ENCODE measurements around the gene CLSTN1. TPM values are rescaled to one million over a fixed set of nuclear protein-coding genes. Genes with fewer than 3 reads are reported as not detected.

Gene CLSTN1
- total RNA-seq, 1 experiment from 2014 or later: 144 TPM

DNA sequence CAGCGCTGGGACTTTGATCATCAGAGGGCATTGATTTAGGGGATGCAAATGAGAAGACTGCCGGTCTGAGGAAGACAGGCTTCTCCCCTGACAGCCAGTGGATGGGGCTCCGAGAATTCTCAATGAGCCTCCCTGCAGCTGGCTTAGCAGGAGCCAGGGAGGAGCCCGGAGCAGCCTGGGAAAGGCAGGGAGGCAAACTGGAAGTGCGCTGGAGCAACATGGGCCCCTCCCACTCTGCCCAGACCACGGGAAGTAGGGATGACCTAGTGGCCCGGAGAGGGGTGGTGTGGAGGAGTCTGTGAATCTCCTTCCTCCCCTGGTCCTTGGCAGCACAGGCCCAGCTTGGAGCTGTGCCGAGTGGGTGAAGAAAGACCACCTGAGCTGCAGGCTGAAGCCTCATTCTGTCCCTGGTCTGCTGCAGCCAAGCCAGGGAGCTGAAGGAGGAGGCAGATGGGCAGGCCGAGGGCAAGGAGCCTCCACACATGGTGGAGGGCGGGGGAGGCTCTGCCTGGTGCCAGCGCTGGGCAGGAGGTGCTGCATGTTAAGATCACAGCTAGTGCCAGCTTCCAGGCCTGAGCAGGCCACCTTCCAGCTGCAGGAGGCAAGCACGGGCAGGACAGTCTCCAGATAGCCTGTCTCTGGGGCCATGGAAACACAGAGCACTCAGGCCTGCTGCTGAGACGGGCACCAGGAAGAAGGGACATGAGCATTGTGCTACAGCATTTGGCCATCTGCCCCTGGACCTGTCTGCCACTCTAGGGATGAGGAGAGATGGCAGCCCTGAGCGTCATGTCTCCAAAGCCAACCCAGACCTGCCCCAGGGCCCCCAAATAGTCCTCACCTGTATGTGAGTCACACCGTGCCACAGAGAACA lies 12.2 kb upstream of the CLSTN1 start:
- DNase-seq (ENCODE audit: low read depth): no peak
- in situ Hi-C loops (cut with HindIII; ENCODE audit: low pct_unique_long_range_greater_than_20kb, low sequenced_read_pairs): no loop called here

DNA sequence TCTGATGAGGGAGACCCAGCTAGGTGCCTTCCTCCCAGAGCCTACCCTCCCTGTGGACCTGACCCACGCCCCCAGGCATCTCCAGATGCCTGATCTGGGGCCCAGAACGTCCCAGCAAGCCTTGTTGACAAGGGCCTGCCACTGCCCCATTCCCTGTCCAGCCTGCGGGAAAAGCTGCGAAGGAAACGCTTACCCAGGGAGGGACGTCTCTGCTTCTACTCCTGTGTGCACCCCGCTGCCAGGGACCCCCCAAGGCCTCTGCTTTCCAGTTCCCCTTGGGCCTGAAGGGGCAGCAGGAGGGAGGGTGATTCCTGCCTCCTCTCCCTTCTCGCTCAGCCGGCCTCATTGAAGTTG lies 11.6 kb upstream of the CLSTN1 start:
- no peak for DNase-seq (ENCODE audit: low read depth)
- in situ Hi-C loops (cut with HindIII; ENCODE audit: low pct_unique_long_range_greater_than_20kb, low sequenced_read_pairs): no loop called here

DNA sequence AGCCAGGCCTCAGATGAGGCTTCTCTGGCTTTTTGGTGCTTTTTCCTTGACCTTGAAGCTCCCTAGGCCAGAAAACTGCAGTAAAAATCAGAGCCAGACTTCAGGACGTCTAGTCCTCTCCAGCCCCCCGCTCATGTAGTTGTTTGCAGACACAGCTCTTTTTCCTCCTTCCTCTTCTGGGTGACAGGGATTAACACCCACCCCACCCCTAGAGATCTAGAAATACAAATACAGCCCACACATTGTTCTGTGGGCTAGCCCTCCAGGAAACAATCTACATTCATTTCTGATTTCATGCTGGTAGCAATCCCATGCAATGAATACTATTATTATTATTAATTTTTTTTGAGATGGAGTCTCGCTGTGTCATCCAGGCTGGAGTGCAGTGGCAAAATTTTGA lies 9.9 kb upstream of the CLSTN1 start:
- DNase-seq (ENCODE audit: low read depth): no peak
- in situ Hi-C loops (cut with HindIII; ENCODE audit: low pct_unique_long_range_greater_than_20kb, low sequenced_read_pairs): no loop called here

DNA sequence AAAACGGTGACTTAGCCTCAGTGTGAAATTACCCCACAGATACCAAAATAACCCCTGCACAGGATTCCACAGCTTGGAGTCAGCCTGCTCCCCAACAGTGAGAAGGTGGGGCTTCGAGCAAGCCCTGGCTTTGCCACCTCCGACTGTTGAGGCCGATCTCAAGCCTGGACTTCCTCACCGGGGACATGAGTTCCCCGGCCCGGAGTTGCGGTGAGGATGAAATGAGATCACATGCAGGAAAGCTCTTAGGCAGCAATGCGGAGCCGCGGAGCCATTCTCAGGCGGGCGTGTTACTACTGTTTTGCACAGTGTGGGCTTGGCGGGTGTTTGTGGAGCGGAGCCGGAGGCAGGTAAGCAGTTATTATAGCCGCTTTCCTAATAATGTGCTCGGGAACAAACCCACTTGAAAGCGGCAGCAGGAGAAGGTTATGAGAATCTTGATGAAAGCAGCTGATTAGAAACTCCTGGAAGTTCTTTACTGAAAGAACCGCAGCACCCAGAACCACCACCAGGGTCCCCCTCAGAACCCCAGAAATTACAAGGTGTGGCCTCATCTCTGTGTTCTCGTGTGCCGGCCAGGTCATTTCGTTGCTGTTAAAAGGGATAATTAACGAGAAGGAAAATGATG lies 3.9 kb upstream of the CLSTN1 start:
- DNase-seq (ENCODE audit: low read depth): no peak
- in situ Hi-C loops (cut with HindIII; ENCODE audit: low pct_unique_long_range_greater_than_20kb, low sequenced_read_pairs): no loop called here

DNA sequence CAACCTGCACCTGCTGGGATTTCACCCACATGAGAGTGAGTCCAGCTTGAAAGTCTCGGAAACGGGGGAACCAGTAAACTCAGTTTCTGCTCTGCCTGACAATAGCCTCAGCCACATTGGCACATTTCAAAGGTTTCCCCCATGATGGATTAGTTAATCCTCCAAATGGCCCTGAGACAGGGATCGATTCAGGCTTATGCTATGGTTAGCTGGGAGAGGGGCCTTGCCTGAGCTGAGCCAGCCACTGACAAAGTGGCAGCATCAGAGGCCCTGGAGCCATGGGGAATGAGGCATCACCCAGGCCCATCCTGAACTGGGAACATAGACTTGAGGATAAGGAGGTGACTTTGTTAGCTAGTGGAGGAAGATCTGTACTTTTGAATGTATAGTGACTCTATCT lies 2.9 kb upstream of the CLSTN1 start:
- DNase-seq (ENCODE audit: low read depth): no peak
- in situ Hi-C loops (cut with HindIII; ENCODE audit: low pct_unique_long_range_greater_than_20kb, low sequenced_read_pairs): no loop called here

DNA sequence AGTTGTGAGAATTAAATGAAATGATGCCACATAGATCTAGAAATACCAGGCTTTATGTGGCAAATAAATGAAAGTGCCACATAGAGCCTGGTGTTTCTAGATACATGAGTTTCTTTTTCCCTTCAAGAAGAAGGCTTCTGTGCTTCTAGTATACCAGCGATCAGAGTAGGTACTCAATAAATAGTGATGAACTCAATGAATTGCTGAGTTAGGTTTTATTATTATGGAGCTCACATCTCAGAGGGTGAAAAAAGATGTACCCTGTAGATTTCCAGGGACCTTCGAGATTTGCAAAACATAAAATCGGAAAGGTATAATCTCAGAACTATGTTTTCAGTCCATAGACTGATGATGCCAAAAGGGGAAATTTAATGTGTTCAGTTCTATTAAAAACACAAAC lies 2.3 kb upstream of the CLSTN1 start:
- DNase-seq (ENCODE audit: low read depth): no peak
- in situ Hi-C loops (cut with HindIII; ENCODE audit: low pct_unique_long_range_greater_than_20kb, low sequenced_read_pairs): no loop called here

DNA sequence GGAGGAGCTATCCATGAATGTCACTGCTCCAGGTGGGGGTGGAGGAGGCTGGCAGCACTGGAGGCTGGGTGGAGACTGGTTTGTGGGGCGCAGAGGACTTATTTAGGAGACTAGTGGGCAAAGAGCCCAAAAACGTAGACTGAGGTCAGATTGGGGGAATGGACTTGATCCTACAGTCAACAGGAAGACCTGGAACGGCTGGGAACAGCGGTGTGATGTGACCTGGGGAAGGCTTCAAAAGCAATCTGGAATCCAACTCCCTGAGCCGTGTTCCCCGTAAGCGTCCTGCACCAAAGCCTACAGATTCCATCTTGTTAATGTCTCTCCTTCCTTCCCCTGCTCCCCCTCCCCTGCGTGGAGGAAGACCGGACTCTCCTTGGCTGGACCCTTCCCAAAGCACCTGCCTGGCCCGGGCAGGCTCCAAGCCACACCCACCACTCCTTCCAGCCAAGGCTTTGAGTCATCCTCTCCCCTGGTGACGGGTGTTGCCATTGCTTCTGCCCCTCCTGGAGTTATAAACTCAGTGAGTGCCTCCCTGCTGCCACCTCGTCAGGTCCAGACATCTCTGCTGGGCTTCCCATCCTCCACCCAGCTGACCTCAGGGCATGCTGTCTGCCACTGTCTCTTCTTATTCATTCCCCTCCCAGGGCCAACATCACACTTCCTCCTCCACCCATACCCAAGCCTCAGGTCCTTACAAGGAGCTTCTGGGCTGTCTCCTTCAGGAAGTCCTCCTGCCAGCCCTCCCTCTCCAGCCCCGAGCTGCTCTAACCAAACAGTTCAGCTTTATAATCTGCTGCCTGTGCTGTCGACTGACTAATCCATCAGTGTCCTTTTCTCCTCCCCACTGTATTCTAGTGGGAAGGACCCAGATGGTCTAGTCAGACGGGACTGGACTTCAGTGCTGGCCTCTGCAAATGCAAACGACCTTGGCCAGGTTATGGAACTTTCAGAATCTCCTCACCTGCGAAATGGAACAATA lies 1.6 kb upstream of the CLSTN1 start:
- in situ Hi-C loops (cut with HindIII; ENCODE audit: low pct_unique_long_range_greater_than_20kb, low sequenced_read_pairs): no loop called here
- DNase-seq (ENCODE audit: low read depth): peak; percentile 99

DNA sequence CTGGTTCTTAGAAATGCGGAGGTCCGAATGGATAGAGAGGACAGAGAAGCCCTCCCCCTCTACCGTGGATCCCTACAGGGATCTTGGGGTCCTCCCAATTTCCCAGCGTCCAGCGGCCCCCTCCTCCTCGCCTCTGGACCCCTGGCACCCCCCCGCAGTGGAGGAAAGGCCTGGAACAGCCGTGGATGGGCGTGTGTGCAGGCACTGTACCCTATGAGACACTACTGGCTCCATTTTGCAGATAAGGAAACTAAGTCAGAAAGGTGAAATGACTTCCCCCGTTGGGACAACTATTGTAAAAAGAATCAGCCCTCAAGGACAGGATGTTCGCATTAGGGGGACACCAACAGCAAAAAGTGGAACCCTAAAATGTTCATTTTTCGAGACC lies 931 bp upstream of the CLSTN1 start:
- in situ Hi-C loops (cut with HindIII; ENCODE audit: low pct_unique_long_range_greater_than_20kb, low sequenced_read_pairs): no loop called here
- DNase-seq (ENCODE audit: low read depth): no peak

DNA sequence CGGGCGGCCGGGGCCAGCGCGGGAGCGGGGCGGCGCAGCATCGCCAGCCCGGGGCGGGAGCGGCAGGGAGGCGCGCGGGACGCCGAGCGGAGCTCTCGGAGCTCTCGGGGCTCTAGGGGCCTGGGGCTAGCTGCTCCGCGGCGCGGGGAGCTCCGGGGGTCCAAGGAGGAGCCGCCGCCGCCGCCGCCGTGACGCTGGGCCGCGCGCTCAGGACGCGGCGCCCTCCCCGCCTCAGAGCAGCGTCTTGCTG lies 147 bp downstream of the CLSTN1 start:
- in situ Hi-C loops (cut with HindIII; ENCODE audit: low pct_unique_long_range_greater_than_20kb, low sequenced_read_pairs): no loop called here

DNA sequence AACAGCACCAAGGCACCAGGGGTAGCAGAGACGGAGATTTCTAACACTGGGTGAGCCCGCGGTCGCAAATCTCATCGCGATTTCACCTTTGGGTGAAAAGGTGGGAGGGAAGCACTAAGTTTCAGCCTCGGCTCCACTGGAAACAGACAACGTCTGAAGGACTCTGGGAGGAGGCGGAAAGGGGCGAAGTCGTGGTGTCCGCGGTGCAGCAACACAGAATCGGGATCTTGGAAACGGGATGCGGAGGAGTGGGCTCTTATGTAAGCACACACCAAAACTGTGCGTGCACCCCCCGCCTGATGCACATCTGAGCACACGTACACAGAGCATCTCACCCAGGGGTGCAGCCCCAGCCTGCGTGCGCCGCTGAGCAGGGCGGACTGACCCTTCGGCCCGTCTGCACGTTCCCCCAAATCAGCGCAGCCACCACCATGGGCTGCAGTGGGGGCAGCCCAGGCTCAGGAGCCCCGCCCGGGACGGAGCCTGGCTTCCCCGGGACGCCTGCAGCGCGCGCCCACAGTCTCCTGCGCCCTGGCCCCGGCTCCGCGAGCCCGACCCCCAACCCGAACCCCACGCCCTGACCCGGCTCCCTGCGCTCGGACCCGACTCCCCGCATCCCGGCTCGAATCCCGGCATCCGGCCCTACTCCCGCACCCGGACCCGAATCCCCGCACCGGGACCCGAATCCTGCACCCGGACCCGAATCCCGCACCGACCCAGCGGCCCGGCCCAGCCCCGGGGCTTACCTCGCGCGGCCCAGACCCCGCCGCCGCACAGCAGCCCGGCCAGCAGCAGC lies 670 bp downstream of the CLSTN1 start:
- DNase-seq (ENCODE audit: low read depth): peak; percentile 26
- in situ Hi-C loops (cut with HindIII; ENCODE audit: low pct_unique_long_range_greater_than_20kb, low sequenced_read_pairs): no loop called here

More for the DNA sequence above, 147 bp downstream of the CLSTN1 start:
- no peak for DNase-seq (ENCODE audit: low read depth)

DNA sequence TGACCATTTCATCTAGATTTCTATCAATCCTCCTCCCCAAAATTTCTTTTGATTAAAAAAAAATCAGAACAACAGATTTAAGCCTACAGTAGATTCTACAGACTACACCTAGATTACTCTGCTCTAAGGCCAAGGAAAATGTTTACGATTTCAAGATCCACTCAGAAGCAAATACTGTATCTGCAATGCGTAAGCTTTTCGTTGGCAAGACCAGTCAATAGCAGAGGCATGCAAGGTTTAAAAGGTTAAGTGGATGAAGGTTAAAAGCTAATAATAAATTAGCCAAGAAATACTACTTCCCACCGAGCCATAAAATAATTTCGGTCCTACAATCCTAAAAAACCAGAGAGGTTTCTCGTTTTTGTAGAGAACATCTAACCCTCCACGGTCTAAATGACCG lies 1.3 kb downstream of the CLSTN1 start:
- in situ Hi-C loops (cut with HindIII; ENCODE audit: low pct_unique_long_range_greater_than_20kb, low sequenced_read_pairs): no loop called here
- peak; percentile 10 for DNase-seq (ENCODE audit: low read depth)

DNA sequence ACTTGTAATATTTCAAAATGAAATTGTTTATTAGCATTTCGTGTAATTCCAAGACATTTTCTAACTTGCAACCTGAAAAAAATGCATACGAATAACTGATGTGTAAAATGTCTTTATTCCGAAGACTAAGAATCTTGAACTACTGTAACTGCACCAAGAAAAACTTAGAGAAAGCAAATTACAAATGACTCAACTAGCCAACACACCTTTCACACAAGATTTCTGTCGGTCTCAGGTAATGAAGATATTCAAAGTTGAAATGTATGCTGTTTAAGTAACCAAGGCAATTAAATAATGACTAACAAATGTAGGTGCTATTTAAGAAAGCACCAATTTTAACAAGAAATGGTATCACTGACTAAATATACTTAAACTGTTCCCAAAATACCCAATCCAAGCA lies 2.1 kb downstream of the CLSTN1 start:
- no peak for DNase-seq (ENCODE audit: low read depth)
- in situ Hi-C loops (cut with HindIII; ENCODE audit: low pct_unique_long_range_greater_than_20kb, low sequenced_read_pairs): no loop called here

DNA sequence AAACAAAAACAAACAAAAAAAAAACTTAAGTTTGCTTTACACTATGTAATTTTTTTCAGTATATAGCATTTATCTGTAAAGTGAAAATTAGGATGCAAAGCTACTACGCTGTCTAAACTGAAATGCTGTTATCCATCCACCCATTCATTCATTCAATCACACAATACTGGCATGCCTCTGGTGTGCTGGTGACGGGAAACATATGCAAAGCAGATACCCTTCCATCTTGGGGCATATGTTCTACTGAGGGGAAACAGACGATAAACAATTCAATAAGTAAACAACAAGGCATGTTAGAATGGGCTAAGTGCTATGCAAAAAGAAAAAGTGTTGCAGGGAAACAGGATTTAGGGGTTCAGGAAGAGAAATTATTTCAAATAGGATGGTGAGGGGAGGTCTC lies 3.2 kb downstream of the CLSTN1 start:
- no peak for DNase-seq (ENCODE audit: low read depth)
- in situ Hi-C loops (cut with HindIII; ENCODE audit: low pct_unique_long_range_greater_than_20kb, low sequenced_read_pairs): no loop called here

DNA sequence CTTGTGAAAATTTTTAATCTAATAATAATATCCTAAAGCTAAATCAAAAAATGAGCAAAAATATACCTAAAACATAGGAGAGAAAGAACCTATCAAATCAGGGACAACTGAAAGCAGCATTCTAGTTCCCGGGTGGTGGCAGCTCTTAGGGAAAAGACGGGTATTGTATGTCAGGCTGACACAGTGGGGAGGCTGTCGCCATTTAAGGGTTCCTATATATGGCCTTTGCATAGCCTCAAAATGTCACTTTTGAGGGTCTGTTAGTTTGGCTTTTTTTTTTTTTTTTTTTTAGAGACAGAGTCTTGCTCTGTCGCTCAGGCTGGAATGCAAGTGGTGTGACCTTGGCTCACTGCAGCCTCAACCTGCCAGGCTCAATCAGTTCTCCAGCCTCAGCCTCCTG lies 6.0 kb downstream of the CLSTN1 start:
- DNase-seq (ENCODE audit: low read depth): no peak
- in situ Hi-C loops (cut with HindIII; ENCODE audit: low pct_unique_long_range_greater_than_20kb, low sequenced_read_pairs): no loop called here

DNA sequence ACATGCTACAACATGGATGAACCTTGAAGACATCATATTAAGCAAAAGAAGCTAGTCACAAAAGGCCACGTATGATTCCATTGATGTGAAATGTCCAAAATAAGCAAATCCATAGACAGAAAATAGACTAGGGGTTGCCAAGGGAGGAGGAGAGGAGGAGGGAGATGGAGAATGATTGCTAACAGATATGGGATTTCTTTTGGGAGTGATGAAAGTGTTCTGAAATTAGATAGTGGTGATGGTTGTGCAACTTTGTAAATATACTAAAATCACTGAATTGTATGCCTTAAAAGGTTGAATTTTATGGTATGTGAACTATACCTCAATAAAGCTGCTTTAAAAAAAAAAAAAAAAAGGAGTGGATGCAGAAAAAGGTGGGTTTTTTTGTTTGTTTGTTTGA lies 7.6 kb downstream of the CLSTN1 start:
- no peak for DNase-seq (ENCODE audit: low read depth)
- in situ Hi-C loops (cut with HindIII; ENCODE audit: low pct_unique_long_range_greater_than_20kb, low sequenced_read_pairs): no loop called here

DNA sequence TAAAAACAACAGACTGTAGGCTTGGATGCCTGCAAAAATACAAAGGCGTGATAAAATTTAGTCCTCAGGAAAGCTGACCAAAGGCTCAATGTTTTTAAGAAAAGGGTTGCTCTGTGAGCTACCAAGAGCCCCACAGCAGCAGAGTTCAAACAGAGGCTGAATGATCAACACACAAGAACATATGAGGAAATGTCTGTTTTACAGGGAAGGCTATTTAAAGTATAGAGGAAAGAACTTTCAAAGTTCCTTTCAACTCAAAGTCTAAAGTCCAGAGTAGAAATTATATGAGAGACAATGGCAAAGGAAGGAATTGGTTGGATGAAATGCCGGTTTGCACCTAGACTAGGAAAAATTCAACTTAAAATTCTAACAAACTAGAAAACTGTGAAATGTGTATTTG lies 8.6 kb downstream of the CLSTN1 start:
- in situ Hi-C loops (cut with HindIII; ENCODE audit: low pct_unique_long_range_greater_than_20kb, low sequenced_read_pairs): no loop called here
- DNase-seq (ENCODE audit: low read depth): no peak

DNA sequence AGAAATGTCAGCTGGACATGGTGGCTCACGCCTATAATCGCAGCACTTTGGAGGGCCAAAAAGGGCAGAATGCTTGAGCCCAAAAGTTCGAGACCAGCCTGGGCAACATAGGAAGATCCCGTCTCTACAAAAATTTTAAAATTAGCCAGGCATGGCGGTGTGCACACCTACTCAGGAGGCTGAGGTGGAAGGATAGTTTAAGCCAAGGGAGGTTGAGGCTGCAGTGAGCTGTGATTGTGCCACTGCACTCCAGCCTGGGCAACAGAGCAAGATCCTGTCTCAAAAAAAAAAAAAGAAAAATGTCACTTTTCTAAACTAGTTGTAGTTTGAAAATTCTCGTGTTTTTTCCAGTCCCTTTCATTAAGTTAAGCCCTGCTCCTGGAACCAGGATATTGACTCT lies 9.1 kb downstream of the CLSTN1 start:
- no peak for DNase-seq (ENCODE audit: low read depth)
- in situ Hi-C loops (cut with HindIII; ENCODE audit: low pct_unique_long_range_greater_than_20kb, low sequenced_read_pairs): no loop called here

DNA sequence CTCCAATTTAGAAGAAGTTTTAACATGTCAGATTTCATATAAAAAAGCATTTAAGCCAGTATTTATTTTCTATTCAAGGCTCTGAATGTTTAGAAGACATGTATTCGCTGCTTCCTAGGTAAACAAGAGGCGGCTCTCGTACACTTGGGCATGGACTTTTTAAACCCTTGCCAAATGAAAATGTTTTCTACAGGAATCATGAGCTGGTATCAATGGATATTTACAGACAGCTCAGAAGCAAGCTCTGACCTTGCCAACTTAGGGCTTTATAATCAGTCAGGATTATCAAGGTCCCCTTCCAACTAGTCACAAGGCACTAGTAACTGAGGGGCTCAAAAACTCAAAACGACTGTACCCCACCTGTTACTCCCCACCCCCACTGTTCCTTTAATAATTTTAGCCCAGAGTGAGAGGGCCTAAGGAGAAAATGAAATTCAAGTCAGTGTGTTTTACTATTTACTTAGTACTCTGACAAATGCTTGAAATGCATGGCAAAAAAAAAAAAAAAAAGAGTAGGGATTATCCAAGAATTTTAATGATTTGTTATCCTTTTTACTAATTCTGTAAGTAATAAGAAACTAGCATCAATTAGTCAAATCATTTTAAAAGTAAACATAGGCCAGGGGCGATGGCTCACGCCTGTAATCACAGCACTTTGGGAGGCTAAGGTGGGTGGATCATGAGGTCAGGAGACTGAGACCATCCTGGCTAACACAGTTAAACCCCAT lies 12.4 kb downstream of the CLSTN1 start:
- no peak for DNase-seq (ENCODE audit: low read depth)
- in situ Hi-C loops (cut with HindIII; ENCODE audit: low pct_unique_long_range_greater_than_20kb, low sequenced_read_pairs): no loop called here

All from Caki2 (cell line).